Mesendoderm (in vitro differentiated cells): ENCODE results near the gene ATP13A2.

ENCODE experiments used
- DNase-seq: peaks from one replicate; pipeline ENCODE4 v3.0.0; 2013
- H2AK5ac ChIP-seq: 2 replicates; pipeline ENCODE4 v1.6.1; 2013; ENCODE audit warnings: low read length, inconsistent platforms
- H2BK120ac ChIP-seq: 2 replicates; pipeline ENCODE4 v1.6.1; 2013; ENCODE audit warnings: low read depth, mild to moderate bottlenecking, low read length, moderate library complexity, mixed read lengths
- H2BK15ac ChIP-seq: replicated peaks from 2 replicates; pipeline ENCODE4 v1.6.1; 2013; ENCODE audit warnings: low read depth, mild to moderate bottlenecking, moderate library complexity
- H2BK5ac ChIP-seq: 2 replicates; pipeline ENCODE4 v1.6.1; 2013; ENCODE audit warnings: low read length, inconsistent platforms
- H3K18ac ChIP-seq: 2 replicates; pipeline ENCODE4 v1.6.1; 2013; ENCODE audit warnings: mild to moderate bottlenecking, low read length, mixed read lengths
- H3K23ac ChIP-seq: one replicate; pipeline ENCODE4 v1.6.1; 2013; ENCODE audit warnings: low read length
- H3K27ac ChIP-seq: 2 replicates; pipeline ENCODE4 v1.5.1; 2013; ENCODE audit warnings: low read depth, mild to moderate bottlenecking, inconsistent platforms, low read length, moderate library complexity
- H3K27me3 ChIP-seq: 2 replicates; pipeline ENCODE4 v1.6.1; 2013; ENCODE audit warnings: low read length, control low read depth, mild to moderate bottlenecking, inconsistent platforms; ENCODE audit not compliant: insufficient read depth, poor library complexity
- H3K36me3 ChIP-seq: 2 replicates; pipeline ENCODE4 v1.6.1; 2013; ENCODE audit warnings: low read length, inconsistent platforms; ENCODE audit not compliant: control insufficient read depth, insufficient read depth
- H3K4ac ChIP-seq: one replicate; pipeline ENCODE4 v1.6.1; 2013; ENCODE audit warnings: low read depth, mild to moderate bottlenecking, low read length, moderate library complexity
- H3K4me1 ChIP-seq: 2 replicates; pipeline ENCODE4 v1.6.1; 2013; ENCODE audit warnings: low read depth, low read length, inconsistent platforms; ENCODE audit not compliant: control insufficient read depth
- H3K4me2 ChIP-seq: 2 replicates; pipeline ENCODE4 v1.6.1; 2013; ENCODE audit warnings: low read length
- H3K4me3 ChIP-seq: 2 replicates; pipeline ENCODE4 v1.5.1; 2013; ENCODE audit warnings: mild to moderate bottlenecking, low read length
- H3K56ac ChIP-seq: one replicate; pipeline ENCODE4 v1.6.1; 2013; ENCODE audit warnings: low read length
- H3K79me1 ChIP-seq: 2 replicates; pipeline ENCODE4 v1.6.1; 2013; ENCODE audit warnings: low read length, inconsistent platforms
- H3K79me2 ChIP-seq: 2 replicates; pipeline ENCODE4 v1.6.1; 2013; ENCODE audit warnings: mild to moderate bottlenecking, low read length; ENCODE audit not compliant: control insufficient read depth, insufficient read depth
- H3K9ac ChIP-seq: 2 replicates; pipeline ENCODE4 v1.6.1; 2013; ENCODE audit warnings: low read length, inconsistent platforms
- H4K5ac ChIP-seq: one replicate; pipeline ENCODE4 v1.6.1; 2013; ENCODE audit warnings: low read length
- H4K8ac ChIP-seq: one replicate; pipeline ENCODE4 v1.6.1; 2013; ENCODE audit warnings: low read depth, mild to moderate bottlenecking, control low read depth, low read length, moderate library complexity
- WGBS: extraction: QIAGEN DNeasy Blood & Tissue Kit; methylation state at CpG from one replicate; pipeline ENCODE4 v1.1.7; 2013; ENCODE audit warnings: low lambda C conversion rate, missing lambda C conversion rate; ENCODE audit not compliant: insufficient coverage; ENCODE audit errors: extremely low coverage; 5-methylcytosine and 5-hydroxymethylcytosine counted together

ATP13A2 gene

GRCh38 chr1:16979475-16980327, 32.0 kb downstream of the ATP13A2 start:
- no peak overlapping the region for H2BK120ac ChIP-seq
- H3K27ac ChIP-seq, result no peak overlapping the region
- H4K5ac ChIP-seq, result no peak overlapping the region
- H3K9ac ChIP-seq, result peak overlapping the region; percentile 90
- H3K36me3 ChIP-seq, result no peaks in the 10 kb centered on the region
- no peaks in the 10 kb centered on the region for H3K27me3 ChIP-seq
- peaks cover 10% of the 10 kb centered on the region for H3K79me2 ChIP-seq
- H3K18ac ChIP-seq, result peak overlapping the region; percentile 11
- peaks cover 2% of the 10 kb centered on the region for H3K4me1 ChIP-seq
- H3K4me3 ChIP-seq, result peak overlapping the region; percentile 95
- peak; percentile 48 for DNase-seq
- no CpG with 5 or more reads among the region's 44 CpGs for WGBS
- H3K4me2 ChIP-seq, result peak overlapping the region; percentile 79
- H2AK5ac ChIP-seq, result no peak overlapping the region
- H4K8ac ChIP-seq, result peak overlapping the region; percentile 16
- peak overlapping the region; percentile 92 for H3K56ac ChIP-seq
- no peak overlapping the region for H2BK15ac ChIP-seq
- no peak overlapping the region for H3K23ac ChIP-seq
- H3K79me1 ChIP-seq, result peaks cover 10% of the 10 kb centered on the region
- peak overlapping the region; percentile 95 for H3K4ac ChIP-seq
- no peak overlapping the region for H2BK5ac ChIP-seq

DNA sequence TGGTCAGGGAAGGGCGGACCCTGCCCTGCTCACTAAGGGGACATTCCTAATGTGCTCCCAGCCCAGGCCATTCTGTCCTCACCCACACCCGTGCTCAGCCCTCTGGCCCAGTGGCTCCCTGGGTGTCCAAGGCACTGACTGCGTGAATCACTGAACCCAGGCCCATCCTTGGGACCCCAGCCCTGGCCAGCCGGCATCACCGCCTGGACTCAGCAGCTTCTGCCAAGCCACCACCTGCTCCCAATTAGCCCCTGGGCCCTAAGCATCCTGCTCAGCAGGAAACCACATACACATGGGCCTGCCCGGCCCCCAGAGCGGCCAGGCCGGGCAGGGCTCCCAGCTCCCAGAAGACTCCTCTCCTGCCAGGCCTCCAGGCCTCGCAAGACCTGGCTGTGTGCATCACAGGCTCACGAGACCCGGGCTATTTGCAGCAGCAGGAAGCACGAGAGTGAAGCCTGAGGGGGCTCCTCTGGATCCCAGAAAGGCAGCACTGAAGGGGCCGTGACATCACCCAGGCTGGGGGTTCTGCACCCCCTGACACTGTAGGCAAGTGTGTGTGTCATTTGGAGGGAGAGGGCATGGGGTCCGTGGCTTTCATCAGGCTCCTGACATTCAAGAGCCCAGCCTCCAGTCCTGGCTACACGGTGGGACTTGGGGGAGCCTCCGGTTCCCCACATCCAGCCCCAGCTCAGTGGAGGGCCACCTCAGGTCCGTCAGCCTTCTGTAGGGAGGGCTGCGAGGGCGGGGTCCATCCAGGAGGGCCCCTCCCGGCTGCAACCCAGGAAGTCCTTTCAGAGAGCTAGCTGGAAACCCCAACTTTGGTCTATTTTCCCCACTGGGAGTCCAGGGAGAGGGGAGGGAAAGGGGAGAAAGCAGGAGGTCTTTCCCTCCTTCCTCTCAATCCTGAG, 32.9 kb downstream of the ATP13A2 start:
- peak overlapping the region; percentile 92 for H3K56ac ChIP-seq
- no peak overlapping the region for H2BK120ac ChIP-seq
- no peak overlapping the region for H3K4me3 ChIP-seq
- H4K5ac ChIP-seq, result no peak overlapping the region
- peaks cover 10% of the 10 kb centered on the region for H3K79me1 ChIP-seq
- H3K4me1 ChIP-seq, result peaks cover 2% of the 10 kb centered on the region
- H3K27me3 ChIP-seq, result no peaks in the 10 kb centered on the region
- no peak overlapping the region for H2AK5ac ChIP-seq
- no peak overlapping the region for H2BK5ac ChIP-seq
- peak overlapping the region; percentile 11 for H3K18ac ChIP-seq
- DNase-seq, result no peak
- no peak overlapping the region for H3K27ac ChIP-seq
- H4K8ac ChIP-seq, result no peak overlapping the region
- peak overlapping the region; percentile 90 for H3K9ac ChIP-seq
- WGBS, result no CpG with 5 or more reads among the region's 20 CpGs
- no peak overlapping the region for H2BK15ac ChIP-seq
- H3K4me2 ChIP-seq, result peak overlapping the region; percentile 79
- no peak overlapping the region for H3K23ac ChIP-seq
- H3K36me3 ChIP-seq, result no peaks in the 10 kb centered on the region
- peaks cover 10% of the 10 kb centered on the region for H3K79me2 ChIP-seq
- no peak overlapping the region for H3K4ac ChIP-seq

DNA sequence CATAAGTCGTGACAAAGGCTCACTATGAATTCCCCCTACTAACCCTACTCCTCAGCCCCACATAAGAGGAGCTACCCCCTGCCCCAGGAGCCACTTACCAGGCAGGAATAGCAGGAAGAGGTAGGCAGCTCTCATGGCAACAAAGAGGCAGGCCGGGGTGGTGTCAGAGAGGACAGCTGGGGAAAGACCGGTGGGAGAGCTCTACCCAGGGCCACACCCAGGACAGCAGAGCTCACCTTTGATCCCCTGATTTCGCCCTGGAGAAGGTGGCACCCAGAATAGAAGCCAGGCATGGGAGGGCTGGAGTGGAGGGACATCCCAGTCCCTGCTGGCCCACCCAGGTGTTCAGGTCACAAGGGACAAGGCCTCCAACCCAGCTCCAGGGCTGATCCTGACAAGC, 33.6 kb downstream of the ATP13A2 start:
- H2BK120ac ChIP-seq, result no peak overlapping the region
- H2BK5ac ChIP-seq, result no peak overlapping the region
- no peak overlapping the region for H3K4me2 ChIP-seq
- H2BK15ac ChIP-seq, result no peak overlapping the region
- WGBS, result no CpG with 5 or more reads among the region's 4 CpGs
- H3K27ac ChIP-seq, result no peak overlapping the region
- H3K18ac ChIP-seq, result no peak overlapping the region
- peaks cover 10% of the 10 kb centered on the region for H3K79me1 ChIP-seq
- no peak for DNase-seq
- H3K4ac ChIP-seq, result no peak overlapping the region
- H3K23ac ChIP-seq, result no peak overlapping the region
- no peak overlapping the region for H3K4me3 ChIP-seq
- no peaks in the 10 kb centered on the region for H3K27me3 ChIP-seq
- H4K8ac ChIP-seq, result no peak overlapping the region
- no peak overlapping the region for H2AK5ac ChIP-seq
- no peaks in the 10 kb centered on the region for H3K36me3 ChIP-seq
- peaks cover 10% of the 10 kb centered on the region for H3K79me2 ChIP-seq
- H3K4me1 ChIP-seq, result peaks cover 2% of the 10 kb centered on the region
- no peak overlapping the region for H4K5ac ChIP-seq
- no peak overlapping the region for H3K9ac ChIP-seq
- H3K56ac ChIP-seq, result peak overlapping the region; percentile 39

DNA sequence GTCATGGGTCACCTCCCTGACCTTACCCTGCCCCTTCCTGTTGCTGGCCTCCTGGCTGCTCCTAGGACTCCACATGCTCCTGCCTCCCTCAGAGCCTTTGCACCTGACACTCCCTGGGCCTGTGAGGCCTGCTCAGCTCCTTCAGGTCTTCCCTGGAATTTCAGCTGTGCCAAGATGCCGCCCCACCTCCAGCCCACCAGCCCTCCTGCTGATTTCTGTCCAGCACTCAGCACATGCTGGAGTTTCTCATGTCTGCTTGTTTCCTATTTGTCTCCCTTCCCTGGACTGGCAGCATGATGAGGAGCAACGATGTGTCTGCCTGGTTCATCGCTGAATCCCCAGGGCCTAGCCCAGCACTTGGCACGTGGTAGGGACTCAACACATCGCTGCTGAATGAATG, 34.4 kb downstream of the ATP13A2 start:
- Histone ChIP-seq H2BK5ac (no peak overlapping the region), H3K36me3 (no peaks in the 10 kb centered on the region), H4K5ac (no peak overlapping the region), H2BK120ac (no peak overlapping the region), H4K8ac (no peak overlapping the region), H2AK5ac (no peak overlapping the region), H3K56ac (no peak overlapping the region), H3K4me1 (peaks cover 2% of the 10 kb centered on the region), H3K4ac (no peak overlapping the region), H3K79me1 (peaks cover 10% of the 10 kb centered on the region), H3K18ac (no peak overlapping the region), H3K27me3 (no peaks in the 10 kb centered on the region), H3K79me2 (peaks cover 10% of the 10 kb centered on the region), H3K4me2 (no peak overlapping the region), H3K4me3 (no peak overlapping the region), H3K9ac (no peak overlapping the region), H3K23ac (no peak overlapping the region), H3K27ac (no peak overlapping the region), H2BK15ac (no peak overlapping the region)
- DNase-seq, result no peak
- WGBS, result no CpG with 5 or more reads among the region's 5 CpGs

DNA sequence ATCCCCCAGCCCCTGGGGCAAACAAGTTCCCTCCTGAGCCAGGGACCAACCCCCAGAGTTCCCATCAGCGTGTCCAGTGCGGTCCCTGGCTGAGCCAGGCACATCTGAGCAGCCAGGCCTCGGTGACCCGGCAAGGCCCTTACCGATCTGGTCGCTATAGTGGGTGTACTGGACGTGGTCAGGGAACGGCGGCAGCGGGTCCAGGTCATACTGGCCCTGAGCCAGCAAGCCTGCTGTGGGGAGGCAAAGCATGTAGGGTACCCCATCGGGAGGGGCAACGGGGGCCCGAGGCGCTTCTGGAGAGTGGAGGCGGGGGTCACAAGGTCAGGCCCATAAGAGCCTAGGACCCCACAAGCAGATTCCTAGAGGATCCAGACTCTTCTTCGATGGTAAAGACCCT, 34.8 kb downstream of the ATP13A2 start:
- Histone ChIP-seq H3K18ac (no peak overlapping the region), H3K56ac (no peak overlapping the region), H4K8ac (no peak overlapping the region), H2BK120ac (no peak overlapping the region), H3K36me3 (no peaks in the 10 kb centered on the region), H3K79me1 (peaks cover 10% of the 10 kb centered on the region), H3K79me2 (peaks cover 10% of the 10 kb centered on the region), H3K4me2 (no peak overlapping the region), H2BK5ac (no peak overlapping the region), H4K5ac (no peak overlapping the region), H3K4me1 (peaks cover 2% of the 10 kb centered on the region), H3K27ac (no peak overlapping the region), H3K4me3 (no peak overlapping the region), H3K23ac (no peak overlapping the region), H3K27me3 (no peaks in the 10 kb centered on the region), H2BK15ac (no peak overlapping the region), H2AK5ac (no peak overlapping the region), H3K9ac (no peak overlapping the region), H3K4ac (no peak overlapping the region)
- WGBS, result no CpG with 5 or more reads among the region's 16 CpGs
- no peak for DNase-seq
